Esophagus mucosa (tissue), 1 donor: ENCODE measurements around the gene CAMK2D. TPM values are rescaled to one million over a fixed set of nuclear protein-coding genes. Genes with fewer than 3 reads are reported as not detected.
A peak's percentile ranks its signal among the peaks of the same experiment; 100 is the strongest.

Source experiments
- ATAC-seq: fragments of 200-7000 bp; cut with Tn5 transposase; one replicate; pipeline ENCODE4 v1.9.1; 2020
- total RNA-seq: library from RNA; stranded (reverse); gene quantifications from one replicate; pipeline ENCODE4 v1.2.4, GENCODE V29; 2023
- donor health status: DM: yes; HTN: yes; CAD: no.

Gene CAMK2D
- total RNA-seq, 1 donor from 2014 or later = 48.9 TPM

- ATAC-seq = no peak
Observed at GRCh38 chr4:113564493-113564892, 197.0 kb downstream of the CAMK2D start.

- no peak for ATAC-seq
Observed at GRCh38 chr4:113563691-113564378, 197.7 kb downstream of the CAMK2D start.

GRCh38 chr4:113561758-113562157, 199.8 kb downstream of the CAMK2D start:
- ATAC-seq = no peak

- ATAC-seq = no peak
Observed at GRCh38 chr4:113561092-113561491, 200.4 kb downstream of the CAMK2D start.

GRCh38 chr4:113560579-113560978, 201.0 kb downstream of the CAMK2D start:
- no peak for ATAC-seq

- ATAC-seq = no peak
Observed at GRCh38 chr4:113559947-113560346, 201.6 kb downstream of the CAMK2D start.

GRCh38 chr4:113556382-113557134, 205.0 kb downstream of the CAMK2D start:
- ATAC-seq = peak; percentile 91

- peak; percentile 41 for ATAC-seq
Observed at GRCh38 chr4:113555868-113556267, 205.7 kb downstream of the CAMK2D start.

- ATAC-seq = peak; percentile 77
Observed at GRCh38 chr4:113553082-113553481, 208.5 kb downstream of the CAMK2D start.

GRCh38 chr4:113550510-113550909, 211.0 kb downstream of the CAMK2D start:
- ATAC-seq = no peak

GRCh38 chr4:113548303-113548702, 213.2 kb downstream of the CAMK2D start:
- no peak for ATAC-seq

- peak; percentile 100 for ATAC-seq
Observed at GRCh38 chr4:113547487-113548042, 214.0 kb downstream of the CAMK2D start.

- ATAC-seq = no peak
Observed at GRCh38 chr4:113541933-113542332, 219.6 kb downstream of the CAMK2D start.

GRCh38 chr4:113540859-113541258, 220.7 kb downstream of the CAMK2D start:
- ATAC-seq = no peak

- ATAC-seq = no peak
Observed at GRCh38 chr4:113539408-113539807, 222.1 kb downstream of the CAMK2D start.

GRCh38 chr4:113537628-113538027, 223.9 kb downstream of the CAMK2D start:
- no peak for ATAC-seq

GRCh38 chr4:113537203-113537602, 224.3 kb downstream of the CAMK2D start:
- ATAC-seq = no peak

GRCh38 chr4:113534711-113535110, 226.8 kb downstream of the CAMK2D start:
- ATAC-seq = no peak

- ATAC-seq = peak; percentile 77
Observed at GRCh38 chr4:113531572-113531971, 230.0 kb downstream of the CAMK2D start.

- no peak for ATAC-seq
Observed at GRCh38 chr4:113528395-113528794, 233.1 kb downstream of the CAMK2D start.

GRCh38 chr4:113525521-113525920, 236.0 kb downstream of the CAMK2D start:
- no peak for ATAC-seq

GRCh38 chr4:113524505-113525186, 236.9 kb downstream of the CAMK2D start:
- ATAC-seq = no peak

- ATAC-seq = no peak
Observed at GRCh38 chr4:113524096-113524495, 237.4 kb downstream of the CAMK2D start.
